HS-27A (cell line): ENCODE data around the gene GPR18.

ENCODE experiments used
- DNase-seq: peaks from one replicate; pipeline ENCODE4 v3.0.0-alpha.2; 2012; ENCODE audit warnings: low read depth, missing footprints

GPR18 gene, protein sequence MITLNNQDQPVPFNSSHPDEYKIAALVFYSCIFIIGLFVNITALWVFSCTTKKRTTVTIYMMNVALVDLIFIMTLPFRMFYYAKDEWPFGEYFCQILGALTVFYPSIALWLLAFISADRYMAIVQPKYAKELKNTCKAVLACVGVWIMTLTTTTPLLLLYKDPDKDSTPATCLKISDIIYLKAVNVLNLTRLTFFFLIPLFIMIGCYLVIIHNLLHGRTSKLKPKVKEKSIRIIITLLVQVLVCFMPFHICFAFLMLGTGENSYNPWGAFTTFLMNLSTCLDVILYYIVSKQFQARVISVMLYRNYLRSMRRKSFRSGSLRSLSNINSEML

DNA sequence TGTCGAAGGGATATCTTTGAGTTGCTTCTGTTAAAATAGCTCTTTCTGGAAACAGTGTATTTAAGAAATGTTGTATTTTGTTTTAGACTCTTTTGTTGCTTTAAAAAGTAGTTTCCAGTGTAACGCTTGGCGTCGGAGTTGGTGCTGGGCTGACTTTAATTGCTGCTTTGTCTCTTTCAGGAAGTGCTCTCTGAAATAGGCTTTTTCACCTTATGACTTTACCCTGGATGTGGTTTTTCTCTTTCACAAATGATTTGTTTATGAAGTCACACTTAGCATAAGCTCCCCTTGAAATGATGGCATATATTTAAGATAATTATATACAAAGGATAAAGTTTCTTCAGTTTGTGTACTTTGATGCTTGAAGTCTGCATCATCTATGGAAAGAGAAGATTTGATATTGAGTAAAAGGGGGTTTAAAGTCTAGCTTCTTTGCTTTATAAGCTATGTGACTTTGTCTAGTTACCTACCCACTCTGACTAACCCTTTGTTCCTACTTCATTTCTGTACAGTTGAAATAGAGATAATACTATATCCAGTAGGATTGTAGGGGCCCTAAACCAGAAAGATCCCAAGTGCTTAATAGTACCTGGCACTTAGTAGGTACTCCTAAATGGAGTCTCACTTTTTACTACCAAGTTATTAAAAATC is at the start of gene GPR18:
GPR18 (minus strand) TSS at position 170 of the 651 bp plus-strand sequence. CDS start 2,507 bp downstream, outside the sequence.
- DNase-seq: no peak

DNA sequence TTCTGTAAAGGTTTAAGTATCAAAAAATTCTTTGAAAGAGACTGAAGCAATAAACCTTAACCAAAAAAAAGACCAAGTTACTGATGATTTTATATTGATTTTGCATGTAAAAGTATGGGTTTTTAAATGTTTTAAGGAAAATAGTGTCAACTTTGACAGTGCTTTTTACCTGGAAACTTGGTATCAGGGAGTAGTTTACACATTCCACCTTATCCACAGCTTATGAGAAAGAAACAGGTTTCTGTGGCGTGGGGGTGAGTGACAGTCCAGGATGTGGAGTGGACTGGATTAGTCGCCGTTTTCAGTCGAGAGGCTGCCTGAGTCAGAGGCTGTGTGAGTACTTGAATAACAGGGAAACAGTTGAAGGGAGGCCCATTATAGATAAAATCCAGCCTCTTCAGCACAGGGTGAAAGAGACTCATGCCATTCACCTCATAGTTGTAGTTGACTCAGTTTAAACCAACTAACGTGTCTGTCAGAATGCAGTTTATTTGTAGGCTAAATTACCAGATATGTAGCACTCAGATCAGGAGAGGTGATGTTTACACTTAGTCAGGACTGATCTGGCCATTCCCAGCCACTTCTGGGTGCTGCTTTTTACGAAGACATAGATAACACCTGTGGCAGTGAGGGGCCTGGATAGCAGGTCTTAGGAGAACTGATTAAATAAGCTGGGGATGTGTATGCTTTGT is 49.6 kb upstream of the GPR18 start:
- DNase-seq: no peak

DNA sequence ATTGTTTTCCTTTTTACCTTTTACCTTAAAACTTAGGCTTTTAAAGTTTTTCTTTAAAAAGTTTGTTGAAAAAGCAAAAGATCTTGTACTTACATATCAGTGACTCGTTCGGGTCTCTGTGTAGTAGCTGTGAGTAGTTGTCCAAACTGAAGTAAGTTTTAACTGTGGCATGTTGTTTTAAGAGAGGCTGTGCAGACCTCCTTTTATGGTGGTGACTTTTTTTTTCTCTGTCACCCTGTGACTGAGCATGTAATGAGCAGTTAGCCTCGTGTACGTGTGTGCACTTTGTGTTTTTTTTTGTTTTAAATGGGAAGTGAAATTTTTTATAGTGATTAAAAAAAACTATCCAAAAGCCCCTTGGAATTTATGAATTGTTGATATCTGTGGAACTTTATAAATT is 49.1 kb upstream of the GPR18 start, which contains the start of gene GPR183:
GPR183 (minus strand) TSS at position 153 of the 400 bp plus-strand sequence. CDS start 11,254 bp downstream, outside the sequence.
- no peak for DNase-seq

DNA sequence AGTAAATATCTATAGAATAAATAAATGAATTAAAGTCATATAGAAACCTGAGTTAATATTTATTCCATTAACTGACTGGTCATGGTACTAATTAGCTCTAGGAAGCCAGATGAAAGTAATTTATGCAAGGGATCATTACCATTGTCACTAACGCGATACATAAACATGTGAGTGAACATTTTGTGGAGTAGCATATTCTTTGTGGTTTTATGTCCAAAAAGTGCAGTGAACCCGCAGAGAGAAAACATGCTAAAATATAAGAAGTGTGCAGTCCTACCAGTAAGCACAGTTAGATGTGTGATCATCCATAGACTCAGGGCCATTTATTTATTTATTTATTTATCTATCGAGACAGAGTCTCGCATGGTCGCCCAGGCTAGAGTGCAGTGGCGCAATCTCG is 47.4 kb upstream of the GPR18 start:
- DNase-seq: no peak

DNA sequence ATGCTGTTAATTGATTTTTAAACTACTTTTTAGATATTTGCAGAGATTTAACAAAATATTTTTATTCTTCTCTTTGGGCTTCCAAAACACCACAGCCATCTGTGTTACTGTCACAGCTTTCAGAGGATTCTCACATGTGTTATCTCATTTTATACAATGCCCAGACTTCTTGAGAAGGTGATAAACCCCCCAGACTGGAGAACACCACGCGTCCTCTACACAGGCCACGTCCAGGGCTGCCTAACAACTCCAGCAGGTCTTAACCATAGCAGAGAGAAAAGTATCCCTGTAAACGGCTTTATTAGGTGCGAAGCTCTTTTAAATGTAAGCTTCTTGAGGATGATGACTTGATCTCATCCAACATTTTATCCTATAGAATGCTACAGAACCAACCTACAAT is 47.0 kb upstream of the GPR18 start:
- no peak for DNase-seq

DNA sequence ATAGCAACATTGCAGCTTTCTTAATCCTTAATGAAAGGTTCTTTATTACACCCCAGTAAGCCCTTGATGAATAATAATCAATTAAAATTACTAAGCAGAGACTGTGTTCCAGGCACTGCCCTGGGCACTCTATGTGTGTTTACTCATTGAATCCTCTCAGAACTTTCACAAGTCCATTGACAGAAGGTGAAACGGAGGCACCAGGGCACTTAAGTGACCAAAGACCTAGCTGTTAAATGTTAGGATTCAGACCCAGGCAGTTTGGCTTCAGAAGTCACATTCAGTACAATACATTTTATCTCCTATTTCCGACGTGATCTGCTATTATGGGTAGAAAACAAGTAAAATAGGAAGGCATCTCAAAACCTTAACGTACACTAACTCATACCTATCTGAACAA is 46.4 kb upstream of the GPR18 start:
- DNase-seq: no peak

DNA sequence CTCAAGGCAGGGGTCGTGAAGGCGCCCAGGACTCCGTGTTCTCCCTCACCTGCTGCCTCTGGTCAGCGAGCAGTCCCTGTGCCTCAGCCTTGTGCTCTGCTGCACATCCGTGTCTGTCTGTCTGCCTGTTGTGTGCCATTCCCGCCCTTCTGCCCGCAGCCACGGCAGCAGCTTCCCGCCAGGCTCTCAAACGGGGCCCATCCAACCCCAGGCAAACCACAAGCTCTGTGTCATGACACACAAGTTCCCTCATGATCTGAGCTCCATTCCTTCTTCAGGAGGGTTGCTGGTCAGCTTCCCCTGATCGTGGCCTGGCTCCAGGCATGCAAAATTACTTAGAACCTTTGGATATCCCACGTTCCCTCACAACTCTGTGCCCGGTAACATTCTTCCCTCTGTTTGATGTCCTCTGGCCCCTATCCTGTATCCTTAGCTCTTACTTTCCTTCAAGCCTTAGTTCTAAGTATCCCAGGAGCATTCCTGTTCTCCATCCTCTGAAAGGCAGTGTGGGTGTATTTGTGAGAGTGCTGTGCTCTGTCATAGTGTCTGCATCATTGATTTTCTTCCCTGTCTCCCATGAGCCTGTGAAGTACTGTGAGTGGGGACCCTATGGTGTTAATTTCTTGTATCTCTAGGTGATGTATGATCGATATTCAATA is 45.8 kb upstream of the GPR18 start:
- DNase-seq: no peak

DNA sequence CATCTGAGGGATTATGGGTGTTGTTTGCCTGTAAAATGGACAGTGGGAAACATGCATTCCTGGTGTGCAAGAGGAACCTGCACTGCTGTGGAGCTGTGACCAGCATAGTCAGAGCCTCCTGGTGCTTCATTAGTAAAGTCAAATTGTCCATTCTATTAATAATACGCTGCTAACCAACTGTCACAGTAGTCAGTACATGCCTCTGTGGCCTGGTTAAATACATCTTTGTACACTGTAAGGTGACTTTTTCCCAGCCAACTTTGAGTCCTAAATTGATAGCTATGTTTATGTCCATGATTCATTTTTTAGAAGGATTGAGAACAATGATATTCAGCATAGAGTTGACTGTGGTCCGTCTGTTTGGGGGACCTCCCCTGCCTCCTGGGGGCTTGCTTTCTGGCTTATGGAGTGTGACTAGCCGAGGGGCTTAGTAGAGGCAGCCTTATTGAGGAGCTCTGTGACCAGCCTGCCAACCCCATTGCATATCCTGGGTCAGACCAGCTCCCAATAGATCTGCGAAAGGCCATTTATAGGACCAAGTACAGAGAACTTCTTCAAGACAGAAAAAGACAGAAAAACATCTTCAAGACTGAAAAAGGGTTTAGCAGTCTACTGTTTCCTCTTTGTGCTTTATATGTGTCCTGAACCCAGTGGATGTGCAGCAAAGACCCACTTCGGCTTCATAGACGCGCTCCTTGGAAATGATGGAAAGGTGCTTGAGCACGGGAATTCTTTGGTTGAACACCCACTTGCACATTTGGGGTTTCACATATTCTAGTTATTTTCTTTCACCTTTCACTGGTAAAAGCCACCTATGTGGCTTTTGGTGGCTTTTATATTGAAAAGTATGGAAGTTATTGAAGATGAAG is 44.7 kb upstream of the GPR18 start:
- no peak for DNase-seq

DNA sequence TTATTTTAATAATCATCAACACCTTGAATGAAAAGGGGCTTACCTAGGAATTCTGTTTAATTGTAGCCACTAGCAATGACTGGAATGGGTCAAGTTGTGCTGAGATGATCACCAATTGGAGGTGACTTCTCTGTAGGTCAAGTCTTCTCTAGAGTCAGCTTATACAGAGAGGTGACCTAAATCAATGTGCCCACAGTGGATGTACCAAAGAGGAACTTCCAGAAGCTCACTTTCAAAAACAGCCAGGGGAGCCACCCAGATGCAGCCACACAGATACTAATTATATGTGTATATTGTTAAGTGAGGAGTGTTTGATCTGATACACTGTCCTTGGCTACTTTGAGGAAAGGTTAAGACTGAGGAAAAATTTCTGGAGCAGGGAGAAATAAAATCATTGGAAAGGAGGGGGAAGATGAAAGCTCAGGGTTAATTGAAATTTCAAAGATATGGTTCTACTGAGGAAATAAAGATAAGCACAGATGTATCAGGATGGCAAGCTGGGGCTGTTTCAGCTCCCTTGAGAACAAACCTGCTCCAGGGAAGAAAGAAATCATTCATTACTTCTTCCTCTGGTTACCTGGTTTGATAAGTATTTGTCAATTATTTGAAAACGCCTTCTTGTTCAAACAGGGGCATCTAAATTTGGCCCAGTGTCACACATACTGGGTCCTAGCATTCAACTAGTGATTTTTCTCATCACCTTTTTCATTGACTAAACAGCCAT is 43.9 kb upstream of the GPR18 start:
- no peak for DNase-seq

DNA sequence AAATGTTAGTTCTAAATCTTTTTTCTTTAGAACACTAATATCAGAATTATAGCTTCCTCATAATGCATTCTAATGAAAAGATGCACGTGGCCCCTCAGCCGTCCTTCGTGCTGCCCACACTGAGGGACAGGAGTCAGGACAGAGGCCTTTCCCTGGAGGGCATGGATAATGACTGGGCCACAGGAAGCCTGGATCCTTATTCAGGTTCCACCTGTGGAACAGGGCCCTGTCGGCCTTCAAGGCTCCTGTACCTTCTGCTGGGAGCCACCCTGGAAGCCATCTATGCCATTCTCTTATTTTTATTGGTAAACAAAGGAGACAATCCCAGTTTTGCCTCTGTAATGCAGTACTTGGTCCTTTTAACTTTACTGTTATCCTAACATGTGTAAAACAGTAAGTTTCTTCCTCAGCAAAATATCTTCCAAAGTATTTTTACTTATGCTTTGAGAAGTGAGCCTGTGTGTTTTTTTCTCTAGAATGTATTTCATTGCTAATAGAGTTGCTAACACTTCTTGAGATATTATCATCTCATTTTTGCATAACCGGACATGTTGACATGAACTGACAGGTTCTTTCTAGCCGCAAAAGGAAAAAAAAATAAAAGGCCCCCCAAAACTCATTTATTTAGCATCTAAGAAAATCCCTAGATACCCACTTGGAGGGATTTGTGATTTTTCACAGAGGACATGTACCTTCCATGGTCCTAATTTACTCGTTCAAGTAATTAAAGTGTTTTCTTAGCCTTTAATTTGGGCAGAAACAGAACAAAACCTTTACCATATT is 43.1 kb upstream of the GPR18 start:
- DNase-seq: no peak

DNA sequence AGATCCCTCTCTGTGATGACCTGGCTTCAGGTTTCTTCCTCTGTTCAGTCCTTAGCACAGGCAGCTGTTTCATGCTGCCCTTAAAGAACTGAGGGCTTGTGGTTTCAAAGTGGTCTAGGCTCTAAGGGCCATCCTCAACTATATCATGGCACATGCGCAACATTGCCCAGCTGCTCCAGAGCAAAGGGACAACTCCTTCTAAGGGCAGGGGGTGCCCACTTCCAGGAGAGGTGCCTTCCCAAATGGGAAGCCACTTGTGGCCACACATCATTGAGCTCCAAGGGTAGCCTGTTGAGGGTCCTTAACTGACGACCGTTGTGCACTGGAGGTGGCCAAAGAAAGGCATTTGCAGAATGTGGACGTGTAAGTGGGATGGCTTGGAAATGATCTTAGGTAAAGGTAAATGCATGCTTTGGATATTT is 41.8 kb upstream of the GPR18 start:
- no peak for DNase-seq

DNA sequence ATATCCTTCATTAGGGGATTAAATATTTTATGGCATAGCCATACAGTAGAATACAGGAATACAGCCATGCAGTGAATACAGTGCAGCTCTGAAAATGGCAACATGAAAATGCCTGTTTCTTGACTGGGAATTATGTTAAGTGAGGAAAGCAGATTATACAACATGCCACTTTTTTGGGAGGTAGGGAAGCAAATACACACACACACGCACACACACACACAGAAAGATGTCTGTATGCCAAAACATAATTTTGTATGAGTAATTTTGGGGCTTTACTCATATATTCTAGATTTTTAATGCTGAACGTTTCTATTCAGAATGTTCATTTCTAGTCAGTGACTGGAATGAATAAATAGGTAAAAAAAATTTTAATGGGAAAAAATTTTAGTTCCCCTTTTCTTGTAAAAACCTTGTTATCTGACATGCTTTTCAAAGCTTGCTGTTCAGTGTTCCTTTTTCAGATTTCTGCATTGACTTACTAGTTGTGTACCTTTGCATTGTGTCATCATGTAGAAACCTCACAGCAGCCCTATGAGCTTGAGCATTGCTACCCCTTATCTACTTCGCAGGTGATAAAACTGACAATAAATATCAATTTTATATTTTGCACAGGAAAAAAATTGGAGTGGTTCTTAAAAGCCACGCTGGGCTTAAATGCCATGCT is 41.2 kb upstream of the GPR18 start:
- no peak for DNase-seq

DNA sequence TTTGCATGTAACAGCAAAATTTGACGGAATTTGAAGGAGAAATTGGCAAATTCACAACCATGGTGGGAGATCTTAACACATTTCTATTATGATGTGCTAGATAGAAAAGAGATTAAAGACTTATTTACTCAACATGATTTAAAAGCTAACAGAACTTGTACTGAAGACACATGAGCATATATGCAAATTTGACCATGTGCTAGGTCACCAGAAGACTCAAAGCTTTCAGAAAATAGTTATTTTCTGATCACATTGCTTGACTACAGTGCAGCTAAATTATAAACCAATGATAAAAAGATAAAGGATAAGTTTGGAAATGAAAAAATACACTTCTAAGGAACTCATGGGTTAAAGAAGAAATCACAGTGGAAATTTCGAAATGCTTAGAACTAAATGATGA is 39.9 kb upstream of the GPR18 start:
- no peak for DNase-seq

DNA sequence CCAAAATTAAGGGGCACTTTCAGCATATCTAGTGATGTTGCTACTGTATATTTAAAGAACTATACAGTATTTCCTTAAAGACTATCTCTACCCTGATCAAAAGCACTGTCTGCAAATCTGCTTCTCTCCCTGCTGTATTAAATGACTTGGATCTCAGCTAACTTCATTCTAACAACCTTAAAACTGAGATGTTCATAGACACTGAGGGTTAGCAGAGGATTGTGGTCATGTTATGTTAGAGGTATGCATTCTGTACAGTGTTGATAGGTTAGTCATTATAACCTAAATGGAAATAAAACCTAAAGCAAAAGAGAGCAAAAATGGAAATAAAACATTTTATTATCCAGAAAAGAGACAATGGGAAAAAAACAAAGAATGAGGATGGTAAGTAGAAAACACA is 39.2 kb upstream of the GPR18 start:
- no peak for DNase-seq

DNA sequence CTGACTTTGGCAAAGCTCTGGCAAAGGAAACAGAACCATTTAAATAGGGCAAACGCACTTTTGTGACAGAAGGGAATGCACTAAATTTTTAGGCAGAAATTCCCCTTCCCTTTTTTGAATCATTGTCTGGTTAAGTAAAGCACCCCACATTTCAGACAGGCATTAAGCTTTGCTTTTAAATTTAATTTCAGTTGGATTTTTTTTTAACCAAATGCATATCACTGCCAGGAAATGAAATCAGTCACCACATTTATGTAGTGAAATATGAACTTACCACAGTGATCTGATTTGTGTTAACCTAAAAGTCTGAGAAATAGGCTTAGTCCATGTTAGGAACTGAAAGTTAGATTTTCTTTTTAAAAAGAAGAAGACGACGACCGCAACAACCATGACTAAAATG is 38.2 kb upstream of the GPR18 start:
- DNase-seq: no peak

DNA sequence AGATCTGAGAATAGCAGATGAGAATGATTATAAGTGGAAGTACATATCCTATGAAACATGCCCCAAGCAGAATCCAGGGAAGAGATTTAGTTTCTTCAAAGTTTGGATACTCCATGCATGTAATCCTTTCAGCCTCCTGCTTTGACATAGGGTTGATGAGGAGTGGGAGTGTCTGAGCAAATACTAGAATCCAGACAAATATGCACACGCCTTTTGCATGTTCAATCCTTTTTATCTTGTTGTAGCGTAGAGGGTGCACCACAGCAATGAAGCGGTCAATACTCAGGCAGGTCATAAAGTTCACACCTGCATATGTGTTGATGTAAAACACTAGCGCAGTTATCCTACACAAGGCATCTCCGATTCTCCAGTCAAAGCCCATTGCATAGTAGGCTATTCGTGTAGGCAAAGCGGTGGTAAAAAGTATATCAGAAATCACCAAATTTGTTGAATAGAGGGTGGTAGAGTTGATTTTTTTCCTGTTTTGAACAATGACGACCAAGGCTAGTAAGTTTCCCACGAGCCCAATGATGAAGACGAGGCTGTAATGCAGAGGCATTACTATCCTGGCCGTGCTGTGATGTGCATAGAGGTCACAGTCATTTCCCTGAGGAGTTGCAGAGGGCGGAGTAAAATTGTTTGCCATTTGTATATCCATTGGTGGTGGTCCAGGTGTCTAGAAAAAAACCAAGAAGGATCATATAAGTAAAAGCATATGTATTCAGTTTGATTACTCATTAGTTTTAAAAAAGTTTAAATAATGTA is 37.5 kb upstream of the GPR18 start:
- DNase-seq: no peak

DNA sequence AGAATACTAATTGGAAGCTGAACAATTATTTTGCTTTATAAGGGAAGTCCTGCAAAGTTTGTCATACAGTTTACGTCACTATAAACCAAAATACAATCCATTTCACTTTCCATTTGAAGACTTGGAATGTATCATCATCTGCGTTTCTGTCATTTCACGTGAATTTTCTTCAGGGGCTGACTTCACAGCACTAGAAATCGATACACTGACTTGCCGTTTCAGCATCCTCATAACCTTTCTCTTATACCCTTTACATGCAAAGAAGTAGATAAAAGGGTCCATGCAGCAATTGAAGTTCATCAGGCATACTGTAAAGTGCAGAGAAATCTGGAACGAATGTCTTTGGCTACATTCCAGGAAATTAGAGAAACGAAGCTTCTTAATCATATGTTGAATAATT is 36.8 kb upstream of the GPR18 start:
- DNase-seq: no peak

DNA sequence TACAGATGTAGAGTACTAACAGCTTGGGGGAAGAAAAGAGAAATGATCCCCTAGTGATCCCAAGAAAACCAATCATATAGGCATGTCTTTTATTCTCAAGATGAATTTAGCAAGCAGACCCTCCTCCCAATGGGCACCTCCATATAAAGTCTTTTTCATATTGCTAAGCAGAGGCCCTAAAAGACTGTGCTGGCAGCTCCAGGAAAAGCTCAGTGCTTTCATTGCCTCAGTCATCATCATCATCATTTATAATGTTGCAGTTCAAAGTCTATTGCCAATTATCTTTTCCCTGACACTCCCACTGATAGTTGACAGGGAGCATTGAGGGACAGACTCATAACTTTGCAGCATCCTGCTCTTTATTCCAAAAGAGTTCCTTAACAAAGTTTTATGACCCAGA is 36.0 kb upstream of the GPR18 start:
- no peak for DNase-seq

DNA sequence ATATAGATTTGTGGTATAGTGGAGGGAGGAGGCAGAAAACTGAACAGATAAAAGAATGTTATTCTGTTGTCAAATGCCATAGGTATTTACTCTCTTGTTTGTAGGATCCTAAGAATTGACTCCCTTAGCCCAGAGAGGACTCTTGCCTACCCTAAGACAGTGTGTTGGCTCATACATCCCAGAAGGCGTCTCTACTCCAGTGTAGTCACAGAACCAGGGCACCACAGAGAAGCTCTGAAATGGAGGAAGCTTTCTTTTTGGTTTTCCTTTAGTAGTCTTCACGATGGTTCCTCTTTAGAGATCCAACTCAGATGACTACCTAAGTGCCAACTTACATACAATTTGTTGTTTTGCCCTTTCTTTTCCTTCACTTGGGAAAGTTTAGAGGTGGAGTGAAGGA is 35.0 kb upstream of the GPR18 start:
- DNase-seq: no peak
